Measurements from ENCODE around the gene SPATA2.

SPATA2 gene

GRCh38 chr20:49867453-49868215 lies 47.7 kb downstream of the SPATA2 start:
- TF ChIP-seq POLR2AphosphoS5 (IDR thresholded peaks at IDR 0.05; ENCODE audit: low read depth, low read length), result no peak
- TF ChIP-seq FOXP2 (optimal IDR thresholded peaks at IDR 0.05; ENCODE audit: borderline replicate concordance, extremely low read depth, extremely low read length, insufficient read depth), result no peak
- TF ChIP-seq SIN3A (IDR thresholded peaks at IDR 0.05; ENCODE audit: borderline replicate concordance, insufficient read depth, low read length), result no peak
- no peak for TF ChIP-seq REST (IDR thresholded peaks at IDR 0.05; ENCODE audit: insufficient read depth in 1 of 2, low read depth in 2 of 2, low read length in 2 of 2)
- no peak for TF ChIP-seq TAF1 (IDR thresholded peaks at IDR 0.05; ENCODE audit: borderline replicate concordance, insufficient read depth, low read length)

GRCh38 chr20:49866051-49866450 lies 49.3 kb downstream of the SPATA2 start:
- no peak for TF ChIP-seq POLR2AphosphoS5 (IDR thresholded peaks at IDR 0.05; ENCODE audit: low read depth, low read length)
- TF ChIP-seq SIN3A (IDR thresholded peaks at IDR 0.05; ENCODE audit: borderline replicate concordance, insufficient read depth, low read length), result no peak
- no peak for TF ChIP-seq TAF1 (IDR thresholded peaks at IDR 0.05; ENCODE audit: borderline replicate concordance, insufficient read depth, low read length)
- no peak for TF ChIP-seq FOXP2 (optimal IDR thresholded peaks at IDR 0.05; ENCODE audit: borderline replicate concordance, extremely low read depth, extremely low read length, insufficient read depth)
- no peak for TF ChIP-seq REST (IDR thresholded peaks at IDR 0.05; ENCODE audit: insufficient read depth in 1 of 2, low read depth in 2 of 2, low read length in 2 of 2)

- TF ChIP-seq FOXP2 (optimal IDR thresholded peaks at IDR 0.05; ENCODE audit: borderline replicate concordance, extremely low read depth, extremely low read length, insufficient read depth) (no peak), SIN3A (IDR thresholded peaks at IDR 0.05; ENCODE audit: borderline replicate concordance, insufficient read depth, low read length) (no peak), TAF1 (IDR thresholded peaks at IDR 0.05; ENCODE audit: borderline replicate concordance, insufficient read depth, low read length) (no peak), POLR2AphosphoS5 (IDR thresholded peaks at IDR 0.05; ENCODE audit: low read depth, low read length) (no peak), REST (IDR thresholded peaks at IDR 0.05; ENCODE audit: insufficient read depth in 1 of 2, low read depth in 2 of 2, low read length in 2 of 2) (no peak)
These were observed 49.8 kb downstream of the SPATA2 start for GRCh38 chr20:49865559-49865958.

GRCh38 chr20:49863666-49864065 lies 51.7 kb downstream of the SPATA2 start:
- TF ChIP-seq SIN3A (IDR thresholded peaks at IDR 0.05; ENCODE audit: borderline replicate concordance, insufficient read depth, low read length), result no peak
- no peak for TF ChIP-seq POLR2AphosphoS5 (IDR thresholded peaks at IDR 0.05; ENCODE audit: low read depth, low read length)
- TF ChIP-seq REST (IDR thresholded peaks at IDR 0.05; ENCODE audit: insufficient read depth in 1 of 2, low read depth in 2 of 2, low read length in 2 of 2), result no peak
- no peak for TF ChIP-seq FOXP2 (optimal IDR thresholded peaks at IDR 0.05; ENCODE audit: borderline replicate concordance, extremely low read depth, extremely low read length, insufficient read depth)
- TF ChIP-seq TAF1 (IDR thresholded peaks at IDR 0.05; ENCODE audit: borderline replicate concordance, insufficient read depth, low read length), result no peak
